HTERT RPE-1 (cell line): Measurements from ENCODE around the gene ZMAT5.

Experiments used
- in situ Hi-C: fragments of 300-500 bp; cut with MboI; formaldehyde crosslinking; loops from 4 replicates; pipeline ENCODE4 v1.14.3; 2020; ENCODE audit warnings: low sequenced_read_pairs

The ZMAT5 gene

GRCh38 chr22:29787371-29787980 is 20.7 kb upstream of the ZMAT5 start:
- in situ Hi-C loops, result no loop called here

GRCh38 chr22:29786031-29786430 is 19.2 kb upstream of the ZMAT5 start:
- in situ Hi-C loops, result no loop called here

GRCh38 chr22:29784451-29785361 is 17.9 kb upstream of the ZMAT5 start:
- in situ Hi-C loops, result no loop called here

GRCh38 chr22:29782061-29782845 is 15.4 kb upstream of the ZMAT5 start:
- in situ Hi-C loops, result no loop called here

GRCh38 chr22:29780748-29781676 is 14.2 kb upstream of the ZMAT5 start:
- in situ Hi-C loops, result no loop called here

GRCh38 chr22:29780220-29780619 is 13.4 kb upstream of the ZMAT5 start:
- in situ Hi-C loops, result no loop called here

GRCh38 chr22:29773233-29773632 is 6.4 kb upstream of the ZMAT5 start:
- in situ Hi-C loops, result no loop called here

- in situ Hi-C loops, result no loop called here
These were observed 5.4 kb upstream of the ZMAT5 start for GRCh38 chr22:29772170-29772641.

- in situ Hi-C loops, result no loop called here
These were observed 3.0 kb upstream of the ZMAT5 start for GRCh38 chr22:29769723-29770321.

GRCh38 chr22:29768052-29768693 is 1.4 kb upstream of the ZMAT5 start:
- in situ Hi-C loops, result no loop called here

- in situ Hi-C loops, result no loop called here
These were observed 604 bp upstream of the ZMAT5 start, which contains the start of gene UQCR10 for GRCh38 chr22:29767171-29768051. Gene UQCR10, plus strand, starts transcription at chr22:29767369. Its CDS starts 30 bp downstream, at chr22:29767399.

- in situ Hi-C loops, result no loop called here
These were observed 739 bp downstream of the ZMAT5 start for GRCh38 chr22:29765905-29766631.

GRCh38 chr22:29762263-29762662 is 4.5 kb downstream of the ZMAT5 start:
- in situ Hi-C loops, result no loop called here

GRCh38 chr22:29758959-29759358 is 7.8 kb downstream of the ZMAT5 start:
- in situ Hi-C loops, result no loop called here

- in situ Hi-C loops, result no loop called here
These were observed 8.7 kb downstream of the ZMAT5 start for GRCh38 chr22:29758068-29758622.

GRCh38 chr22:29757096-29757495 is 9.7 kb downstream of the ZMAT5 start:
- in situ Hi-C loops, result no loop called here

- in situ Hi-C loops, result no loop called here
These were observed 10.5 kb downstream of the ZMAT5 start for GRCh38 chr22:29756341-29756740.
